Subcutaneous adipose tissue (tissue), 4 donors: ENCODE measurements around the gene IL1RAPL2. TPM values are rescaled to one million over a fixed set of nuclear protein-coding genes. Genes with fewer than 3 reads are reported as not detected.

Source experiments
- total RNA-seq, 4 donors: library from RNA; depleted of rRNA; stranded (reverse); fragments of >200 nt; gene quantifications; one replicate each; pipeline ENCODE4 v1.1.0, GENCODE V29; 2016
- TF ChIP-seq, protein P1 (sequence below): fragments of 450-650 bp; IDR thresholded peaks from one replicate; pipeline ENCODE4 v1.5.1; 2016; ENCODE audit warnings: low read depth, mild to moderate bottlenecking, control low read depth, antibody characterized with exemption, moderate library complexity

Gene IL1RAPL2
- total RNA-seq, 4 donors from 2014 or later, result 0.17 TPM; not detected in 3

DNA sequence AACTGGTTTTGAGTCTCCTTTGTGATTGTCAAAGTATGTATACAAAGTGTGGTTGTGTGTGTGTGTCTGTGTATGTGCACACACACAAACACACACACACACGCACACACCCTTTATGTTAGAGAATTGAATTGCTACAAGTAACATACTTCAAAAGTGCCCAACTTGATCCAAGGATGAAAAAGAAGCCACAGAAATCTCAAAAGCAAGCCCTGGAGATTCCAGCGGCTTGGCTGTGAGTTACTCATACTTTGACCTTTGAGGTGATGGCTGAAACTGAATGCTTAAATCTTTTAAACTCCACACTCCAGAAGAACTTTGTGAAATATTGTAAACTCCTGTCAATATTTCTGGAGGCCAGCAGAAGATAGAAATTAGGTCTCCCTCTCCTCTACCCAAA lies 1087.9 kb downstream of the IL1RAPL2 start:
- TF ChIP-seq, protein P1, sequence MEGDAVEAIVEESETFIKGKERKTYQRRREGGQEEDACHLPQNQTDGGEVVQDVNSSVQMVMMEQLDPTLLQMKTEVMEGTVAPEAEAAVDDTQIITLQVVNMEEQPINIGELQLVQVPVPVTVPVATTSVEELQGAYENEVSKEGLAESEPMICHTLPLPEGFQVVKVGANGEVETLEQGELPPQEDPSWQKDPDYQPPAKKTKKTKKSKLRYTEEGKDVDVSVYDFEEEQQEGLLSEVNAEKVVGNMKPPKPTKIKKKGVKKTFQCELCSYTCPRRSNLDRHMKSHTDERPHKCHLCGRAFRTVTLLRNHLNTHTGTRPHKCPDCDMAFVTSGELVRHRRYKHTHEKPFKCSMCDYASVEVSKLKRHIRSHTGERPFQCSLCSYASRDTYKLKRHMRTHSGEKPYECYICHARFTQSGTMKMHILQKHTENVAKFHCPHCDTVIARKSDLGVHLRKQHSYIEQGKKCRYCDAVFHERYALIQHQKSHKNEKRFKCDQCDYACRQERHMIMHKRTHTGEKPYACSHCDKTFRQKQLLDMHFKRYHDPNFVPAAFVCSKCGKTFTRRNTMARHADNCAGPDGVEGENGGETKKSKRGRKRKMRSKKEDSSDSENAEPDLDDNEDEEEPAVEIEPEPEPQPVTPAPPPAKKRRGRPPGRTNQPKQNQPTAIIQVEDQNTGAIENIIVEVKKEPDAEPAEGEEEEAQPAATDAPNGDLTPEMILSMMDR, result no peak

DNA sequence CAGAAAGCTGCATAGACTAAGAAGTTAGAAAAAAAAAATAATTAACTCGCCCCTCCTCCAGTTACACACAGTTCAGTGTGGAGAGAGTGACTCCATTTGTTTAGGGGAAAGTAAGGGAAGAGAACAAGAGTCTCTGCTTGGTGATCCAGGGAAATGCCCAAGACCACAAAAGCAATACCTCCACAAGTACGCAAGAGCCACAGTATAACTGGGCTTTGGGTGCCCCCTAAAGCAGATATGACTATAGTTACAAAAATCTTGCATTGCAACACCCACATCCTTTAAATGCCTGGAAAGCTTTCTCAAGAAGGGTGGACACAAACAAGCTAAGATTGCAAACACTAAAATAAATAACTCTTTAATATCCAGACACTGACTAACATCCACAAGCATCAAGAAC lies 1092.1 kb downstream of the IL1RAPL2 start:
- TF ChIP-seq, protein P1, result no peak

DNA sequence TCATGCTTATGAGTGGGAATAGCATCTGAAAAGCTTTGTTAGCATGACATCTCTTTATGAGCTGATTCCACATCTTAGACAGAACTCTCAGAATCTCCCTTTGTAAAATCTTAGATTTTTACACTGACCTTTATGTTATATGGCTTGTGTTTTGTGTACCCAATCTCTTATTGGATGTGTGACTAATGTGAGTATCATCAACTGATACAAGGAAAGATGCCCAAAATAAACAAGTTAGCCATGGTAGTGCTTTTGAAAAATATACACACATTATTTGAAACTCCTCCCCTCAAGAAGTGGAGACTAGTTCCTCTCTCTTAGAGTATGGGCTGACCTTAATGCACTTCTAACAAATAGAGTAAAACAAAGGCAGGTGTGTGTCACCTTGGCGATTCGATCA lies 1096.2 kb downstream of the IL1RAPL2 start:
- TF ChIP-seq, protein P1, result no peak

DNA sequence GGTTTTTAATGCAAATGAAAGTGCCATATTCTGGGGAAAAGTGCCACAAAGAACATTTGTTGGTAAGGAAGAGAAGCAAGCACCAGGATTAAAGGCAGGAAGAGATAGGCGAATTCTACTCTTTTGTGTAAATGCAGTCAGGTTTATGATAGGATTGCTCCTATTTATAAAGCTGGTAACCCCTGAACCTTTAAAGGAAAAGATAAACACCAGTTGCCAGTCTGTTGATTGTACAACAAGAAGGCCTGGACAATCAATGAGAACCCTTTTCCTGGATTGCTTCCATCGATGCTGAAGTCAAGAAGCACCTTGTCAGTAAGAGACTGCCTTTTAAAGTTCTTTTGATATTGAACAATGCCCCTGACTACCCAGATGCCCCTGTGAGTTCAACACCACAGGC lies 1098.2 kb downstream of the IL1RAPL2 start:
- TF ChIP-seq, protein P1, result no peak

DNA sequence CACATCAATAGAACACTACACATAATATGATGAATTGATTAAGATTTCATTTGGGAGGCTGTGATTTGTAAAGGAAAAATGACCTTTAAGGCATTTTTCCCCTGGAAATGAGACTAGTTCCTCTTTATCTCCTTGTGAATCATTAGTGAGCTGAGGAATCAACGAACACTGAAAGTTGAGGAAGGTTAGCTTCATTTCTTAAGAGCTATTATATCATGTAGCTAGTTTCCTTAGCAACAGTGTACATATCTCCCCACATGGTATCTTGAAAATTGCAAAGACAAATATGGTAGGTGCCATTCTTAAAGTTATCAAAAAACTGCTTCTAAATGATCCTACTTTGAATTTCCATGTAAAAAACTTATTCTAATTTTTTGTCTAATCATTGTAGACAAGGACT lies 1128.8 kb downstream of the IL1RAPL2 start:
- TF ChIP-seq, protein P1, result no peak

DNA sequence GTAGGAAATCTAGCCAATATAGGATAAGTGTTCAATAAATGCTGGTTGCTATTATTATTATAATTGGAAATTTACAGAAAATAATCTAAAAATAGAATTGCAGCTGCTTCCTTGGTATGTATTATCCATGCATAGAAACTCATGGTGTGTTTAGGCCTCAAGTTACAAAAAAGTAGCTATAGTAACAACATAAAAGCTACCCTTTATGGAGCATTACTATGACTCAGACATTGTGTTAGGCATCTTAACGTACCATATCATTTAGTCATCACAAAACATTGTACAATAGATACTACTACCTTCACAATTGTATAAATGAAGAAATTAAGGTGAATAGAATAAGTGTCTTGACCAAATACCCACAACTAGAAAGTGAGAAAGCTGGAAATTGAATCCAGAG lies 1129.5 kb downstream of the IL1RAPL2 start:
- TF ChIP-seq, protein P1, result no peak

DNA sequence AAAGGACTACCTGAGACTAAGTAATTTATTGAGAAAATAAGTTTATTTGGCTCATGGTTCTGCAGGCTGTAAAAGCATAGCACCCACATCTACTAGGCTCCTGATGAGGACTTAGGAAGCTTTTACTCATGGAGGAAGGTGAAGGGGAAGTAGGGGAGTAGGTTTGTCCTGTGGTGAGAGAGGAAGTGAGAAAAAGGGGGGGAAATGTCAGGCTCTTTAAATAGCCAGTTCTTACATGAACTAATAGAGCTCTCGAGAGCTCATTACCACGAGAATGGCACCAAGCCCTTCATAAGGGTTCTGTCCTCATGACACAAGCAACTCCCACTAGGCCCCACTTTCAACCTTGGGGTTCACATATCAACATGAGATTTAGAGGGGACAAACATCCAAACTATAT lies 1130.9 kb downstream of the IL1RAPL2 start:
- TF ChIP-seq, protein P1, result no peak
